NCI-H774 (cell line): ENCODE data around the gene SEMA4A.
A peak's percentile ranks its signal among the peaks of the same experiment; 100 is the strongest.
"Not testable (repeated sequence)": the region's sequence is repeated elsewhere in the genome, so short reads cannot be mapped to it uniquely, and the experiment has no call there.

Experiments
- DNase-seq: peaks from one replicate; lab custom pipeline; 2025; lab: John Stamatoyannopoulos, UW

SEMA4A gene

GRCh38 chr1:156160000-156160742 is 6.8 kb downstream of the SEMA4A start:
- no peak for DNase-seq

DNA sequence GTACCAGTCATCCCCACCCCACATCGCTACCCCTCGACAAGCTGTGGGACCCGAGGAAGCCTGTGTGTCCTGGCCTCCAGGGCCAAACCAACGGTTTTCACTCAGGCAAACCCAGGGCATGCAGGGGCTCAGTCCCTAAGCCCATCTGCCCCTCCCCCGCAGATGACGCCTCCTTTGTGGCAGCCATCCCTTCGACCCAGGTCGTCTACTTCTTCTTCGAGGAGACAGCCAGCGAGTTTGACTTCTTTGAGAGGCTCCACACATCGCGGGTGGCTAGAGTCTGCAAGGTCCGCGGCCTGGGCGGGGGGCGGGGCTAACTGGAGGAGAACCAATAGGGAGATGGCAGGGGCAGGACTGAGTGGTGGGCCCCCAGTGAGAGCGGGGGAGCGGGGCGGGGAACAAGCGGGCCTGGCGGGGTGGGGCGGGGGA is 7.4 kb downstream of the SEMA4A start:
- DNase-seq: peak; percentile 35

DNA sequence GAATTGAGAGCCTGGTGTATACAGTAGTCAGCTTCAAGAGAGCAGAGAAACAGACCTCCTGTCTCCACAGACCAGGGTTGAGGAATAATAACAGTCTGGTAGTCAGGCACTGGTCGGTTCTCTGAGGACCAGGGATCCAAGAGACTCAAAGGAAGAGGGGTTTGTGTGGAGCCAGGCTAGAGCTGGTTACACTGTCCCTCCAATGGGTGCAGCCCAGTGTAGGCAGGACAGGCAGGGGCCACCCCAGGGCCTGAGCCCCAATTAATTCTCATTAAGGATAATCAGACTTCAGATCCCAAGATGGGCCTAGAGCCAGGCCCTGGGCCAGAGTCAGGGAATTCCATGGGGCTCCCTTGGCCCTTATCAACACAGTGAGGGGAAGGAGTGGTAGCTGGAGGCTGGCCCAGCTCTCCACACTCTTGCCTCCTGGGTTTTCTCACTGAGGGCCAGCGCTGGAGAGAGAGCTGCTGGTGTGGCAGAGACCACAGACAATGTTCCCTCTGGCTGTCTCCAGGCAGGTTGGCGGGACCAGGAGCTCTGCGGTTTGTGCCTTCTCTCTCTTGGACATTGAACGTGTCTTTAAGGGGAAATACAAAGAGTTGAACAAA is 9.1 kb downstream of the SEMA4A start:
- no peak for DNase-seq

GRCh38 chr1:156163712-156164111 is 10.3 kb downstream of the SEMA4A start:
- DNase-seq: no peak

DNA sequence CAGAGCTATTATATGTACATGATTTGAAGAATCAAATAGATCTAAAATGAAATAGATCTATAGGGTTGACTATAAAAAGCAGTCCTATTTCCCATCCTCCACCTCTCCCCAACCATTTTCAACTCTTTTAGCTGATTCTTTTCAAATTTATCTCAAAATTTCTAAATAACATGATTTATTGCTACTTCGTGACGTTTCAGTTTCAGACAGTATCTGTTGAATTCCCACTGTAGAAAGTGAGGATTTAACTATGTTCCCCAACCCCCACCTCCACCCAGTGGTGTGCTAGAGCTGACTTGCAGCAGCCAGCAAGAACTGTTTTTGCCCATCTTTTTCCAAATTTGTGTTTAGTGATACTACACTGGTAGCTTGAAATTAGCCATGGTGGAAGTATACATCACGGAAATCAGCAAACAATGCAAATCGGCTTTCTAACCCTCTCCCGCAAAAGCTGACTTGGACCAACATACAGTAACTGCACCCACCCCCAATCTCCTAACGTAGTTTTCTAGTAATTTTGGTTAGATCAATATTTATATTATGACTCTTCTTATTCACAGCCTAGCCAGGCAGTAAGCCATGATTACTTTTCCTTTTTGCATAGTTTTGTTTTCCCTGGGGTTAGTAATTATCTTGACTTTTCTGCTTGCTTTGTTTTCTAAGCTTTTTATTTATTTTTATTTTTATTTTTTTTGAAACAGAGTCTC is 10.9 kb downstream of the SEMA4A start:
- DNase-seq: no peak

DNA sequence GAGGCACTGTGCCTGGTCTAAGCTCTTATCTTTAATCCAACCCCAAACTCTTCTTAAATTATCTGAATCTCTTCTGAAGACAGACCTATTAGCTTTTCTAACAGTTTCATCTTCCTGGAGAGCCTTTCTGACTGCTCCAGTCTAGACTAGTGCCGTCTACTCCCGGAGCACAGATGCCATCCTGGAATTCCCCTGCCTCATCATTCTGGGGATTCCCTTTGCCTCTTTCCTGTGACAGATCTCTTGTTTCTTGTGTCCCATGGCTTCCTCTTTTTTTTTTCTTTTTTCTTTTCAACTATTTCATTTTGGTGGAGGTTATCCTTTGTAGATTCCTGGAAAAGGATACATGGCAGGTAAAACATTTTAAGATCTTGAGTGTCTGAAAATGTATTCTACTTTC is 11.7 kb downstream of the SEMA4A start:
- no peak for DNase-seq

- DNase-seq: no peak
These were observed 14.2 kb downstream of the SEMA4A start for GRCh38 chr1:156167536-156167935.

- no peak for DNase-seq
These were observed 19.5 kb downstream of the SEMA4A start for GRCh38 chr1:156172696-156173470.

DNA sequence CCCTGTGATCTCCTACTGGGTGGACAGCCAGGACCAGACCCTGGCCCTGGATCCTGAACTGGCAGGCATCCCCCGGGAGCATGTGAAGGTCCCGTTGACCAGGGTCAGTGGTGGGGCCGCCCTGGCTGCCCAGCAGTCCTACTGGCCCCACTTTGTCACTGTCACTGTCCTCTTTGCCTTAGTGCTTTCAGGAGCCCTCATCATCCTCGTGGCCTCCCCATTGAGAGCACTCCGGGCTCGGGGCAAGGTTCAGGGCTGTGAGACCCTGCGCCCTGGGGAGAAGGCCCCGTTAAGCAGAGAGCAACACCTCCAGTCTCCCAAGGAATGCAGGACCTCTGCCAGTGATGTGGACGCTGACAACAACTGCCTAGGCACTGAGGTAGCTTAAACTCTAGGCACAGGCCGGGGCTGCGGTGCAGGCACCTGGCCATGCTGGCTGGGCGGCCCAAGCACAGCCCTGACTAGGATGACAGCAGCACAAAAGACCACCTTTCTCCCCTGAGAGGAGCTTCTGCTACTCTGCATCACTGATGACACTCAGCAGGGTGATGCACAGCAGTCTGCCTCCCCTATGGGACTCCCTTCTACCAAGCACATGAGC is 23.3 kb downstream of the SEMA4A start:
- DNase-seq: no peak

- DNase-seq: no peak
These were observed 24.7 kb downstream of the SEMA4A start for GRCh38 chr1:156177919-156178654.

GRCh38 chr1:156180471-156180870 is 27.1 kb downstream of the SEMA4A start:
- no peak for DNase-seq

DNA sequence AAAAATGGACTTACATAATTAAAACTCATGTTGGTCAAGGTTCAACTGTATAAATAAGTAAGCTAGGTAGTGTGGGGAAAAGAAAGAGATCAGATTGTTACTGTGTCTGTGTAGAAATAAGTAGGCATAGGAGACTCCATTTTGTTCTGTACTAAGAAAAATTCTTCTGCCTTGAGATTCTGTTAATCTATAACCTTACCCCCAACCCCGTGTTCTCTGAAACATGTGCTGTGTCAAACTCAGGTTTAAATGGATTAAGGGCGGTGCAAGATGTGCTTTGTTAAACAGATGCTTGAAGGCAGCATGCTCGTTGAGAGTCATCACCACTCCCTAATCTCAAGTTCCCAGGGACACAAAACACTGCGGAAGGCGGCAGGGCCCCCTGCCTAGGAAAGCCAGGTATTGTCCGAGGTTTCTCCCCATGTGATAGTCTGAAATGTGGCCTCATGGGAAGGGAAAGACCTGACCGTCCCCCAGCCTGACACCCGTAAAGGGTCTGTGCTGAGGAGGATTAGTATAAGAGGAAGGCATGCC is 28.1 kb downstream of the SEMA4A start:
- not testable (repeated sequence) for DNase-seq

DNA sequence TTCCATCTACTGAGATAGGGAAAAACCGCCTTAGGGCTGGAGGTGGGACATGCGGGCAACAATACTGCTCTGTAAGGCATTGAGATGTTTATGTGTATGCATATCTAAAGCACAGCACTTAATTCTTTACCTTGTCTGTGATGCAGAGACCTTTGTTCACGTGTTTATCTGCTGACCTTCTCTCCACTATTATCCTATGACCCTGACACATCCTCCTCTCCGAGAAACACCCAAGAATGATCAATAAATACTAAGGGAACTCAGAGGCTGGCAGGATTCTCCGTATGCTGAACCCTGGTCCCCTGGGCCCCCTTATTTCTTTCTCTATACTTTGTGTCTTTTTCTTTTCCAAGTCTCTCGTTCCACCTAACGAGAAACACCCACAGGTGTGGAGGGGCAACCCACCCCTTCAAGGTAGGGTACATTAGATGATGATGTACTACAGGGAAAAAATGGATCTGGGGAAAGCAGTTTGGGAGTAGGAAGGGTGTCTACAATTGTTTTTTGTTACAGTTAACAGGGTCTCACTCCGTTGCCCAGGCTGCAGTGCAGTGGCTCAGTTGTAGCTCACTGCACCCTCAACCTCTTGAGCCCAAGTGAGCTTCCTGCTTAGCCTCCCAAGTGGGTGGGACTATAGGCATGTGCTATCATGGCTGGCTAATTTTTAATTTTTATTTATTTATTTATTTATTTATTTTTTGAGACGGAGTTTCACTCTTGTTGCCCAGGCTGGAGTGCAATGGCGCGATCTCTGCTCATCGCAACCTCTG is 28.8 kb downstream of the SEMA4A start:
- not testable (repeated sequence) for DNase-seq

GRCh38 chr1:156186347-156187177 is 33.2 kb downstream of the SEMA4A start:
- not testable (repeated sequence) for DNase-seq

- not testable (repeated sequence) for DNase-seq
These were observed 36.9 kb downstream of the SEMA4A start for GRCh38 chr1:156190265-156190664.

GRCh38 chr1:156191292-156191964 is 38.0 kb downstream of the SEMA4A start:
- no peak for DNase-seq

- DNase-seq: peak; percentile 47
These were observed 39.8 kb downstream of the SEMA4A start for GRCh38 chr1:156193208-156193487.

DNA sequence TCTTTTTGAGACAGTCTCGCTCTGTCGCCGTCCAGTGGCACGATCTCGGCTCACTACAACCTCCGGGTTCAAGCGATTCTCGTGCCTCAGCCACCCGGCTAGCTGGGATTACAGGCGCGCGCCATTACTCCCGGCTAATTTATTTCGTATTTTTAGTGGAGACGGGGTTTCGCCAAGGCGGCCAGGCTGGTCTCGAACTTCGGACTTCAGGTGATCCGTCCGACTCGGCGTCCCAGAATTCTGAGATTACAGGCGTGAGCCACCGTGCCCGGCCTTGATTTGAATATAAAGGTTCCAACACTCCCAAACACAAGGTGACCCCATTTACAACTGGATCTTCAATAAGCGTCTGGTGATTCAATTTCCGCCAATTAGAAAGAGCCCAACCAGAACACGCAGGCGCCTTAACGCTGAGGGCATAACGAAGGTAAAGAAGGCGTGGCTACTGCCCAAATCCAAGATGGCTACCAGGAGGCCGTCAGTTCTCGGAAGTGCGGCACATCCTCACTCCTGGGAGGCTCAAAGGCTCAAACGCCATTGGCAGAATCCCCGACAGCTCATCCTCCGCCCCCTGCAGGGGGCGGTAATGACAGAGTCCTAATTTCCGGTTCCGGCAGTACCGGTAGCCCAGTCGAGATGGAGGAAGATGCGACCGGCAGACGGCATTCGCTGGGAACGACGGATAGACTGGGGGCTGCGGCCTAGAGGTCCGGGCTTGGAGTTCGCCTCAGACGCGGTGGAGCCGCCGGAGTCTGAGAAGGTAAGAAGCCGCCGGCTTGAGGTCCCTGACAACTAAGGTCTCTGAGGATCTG is 40.3 kb downstream of the SEMA4A start, which contains the start of gene SLC25A44:
SLC25A44 (plus strand) TSS at position 617 of the 812 bp plus-strand sequence. CDS start 5,744 bp downstream, outside the sequence.
- peak; percentile 99 for DNase-seq
